Activated CD8-positive, alpha-beta T cell treated with anti-CD3 and anti-CD28 coated beads, Interleukin-2, amount 10 ng/mL, durations not matched to agents 7 days and 5 days (primary cell): Measurements from ENCODE around the gene CFAP97. TPM values are rescaled to one million over a fixed set of nuclear protein-coding genes. Genes with fewer than 3 reads are reported as not detected.
"Not testable (repeated sequence)": the region's sequence is repeated elsewhere in the genome, so short reads cannot be mapped to it uniquely, and the experiment has no call there.

ENCODE experiments used
- ATAC-seq: fragments of 150-1000 bp; cut with Tn5 transposase; one replicate; pipeline ENCODE4 v1.10.0; 2021; ENCODE audit warnings: moderate library complexity
- CTCF ChIA-PET: fragments of 350-600 bp; sonication (Branson Sonifier 250); formaldehyde crosslinking; loops from one replicate; lab custom pipeline; 2021; ENCODE audit warnings: antibody characterized with exemption; lab: Charles Lee
- POLR2A ChIA-PET: fragments of 350-600 bp; sonication (Branson Sonifier 250); formaldehyde crosslinking; loops from one replicate; lab custom pipeline; 2021; ENCODE audit warnings: antibody characterized with exemption; lab: Charles Lee
- DNase-seq: peaks from one replicate; pipeline ENCODE4 v3.0.0-alpha.2; 2020
- H3K27ac Mint-ChIP-seq: one replicate; pipeline ENCODE4 v1.8.0; 2021; ENCODE audit warnings: mild to moderate bottlenecking, mixed read lengths
- H3K27me3 Mint-ChIP-seq: one replicate; pipeline ENCODE4 v1.8.0; 2021; ENCODE audit warnings: low read depth, mixed read lengths
- H3K36me3 Mint-ChIP-seq: one replicate; pipeline ENCODE4 v1.8.0; 2021; ENCODE audit warnings: low read depth, mixed read lengths
- H3K4me1 Mint-ChIP-seq: one replicate; pipeline ENCODE4 v1.8.0; 2021; ENCODE audit warnings: low read depth, mixed read lengths
- H3K4me3 Mint-ChIP-seq: one replicate; pipeline ENCODE4 v1.8.0; 2021; ENCODE audit warnings: mild to moderate bottlenecking, mixed read lengths
- H3K9me3 Mint-ChIP-seq: one replicate; pipeline ENCODE4 v1.8.0; 2022; ENCODE audit warnings: mixed read lengths; ENCODE audit not compliant: insufficient read depth
- total RNA-seq, 2 experiments: library from RNA; stranded (reverse); gene quantifications; one replicate each; pipeline ENCODE4 v1.2.3, GENCODE V29; 2021

Gene CFAP97
- total RNA-seq, 2 experiments from 2014 or later, result 29.1 to 30.0 TPM

GRCh38 chr4:185128272-185129119, 75.3 kb downstream of the CFAP97 start:
- POLR2A ChIA-PET, result no interaction called here
- DNase-seq, result no peak
- peaks cover 54% of the 10 kb centered on the region for H3K27me3 Mint-ChIP-seq
- CTCF ChIA-PET, result interaction anchor here (0.8 to 1.3 kb wide), 3 partner anchors 12 to 53 kb away, joined by 3 to 4 read pairs (median 3); no protein-coding TSS in a partner anchor
- peak overlapping the region; percentile 54 for H3K4me3 Mint-ChIP-seq
- ATAC-seq, result peak; percentile 74
- H3K27ac Mint-ChIP-seq, result no peak overlapping the region
- no peaks in the 10 kb centered on the region for H3K9me3 Mint-ChIP-seq
- H3K4me1 Mint-ChIP-seq, result peaks cover 12% of the 10 kb centered on the region
- no peaks in the 10 kb centered on the region for H3K36me3 Mint-ChIP-seq

DNA sequence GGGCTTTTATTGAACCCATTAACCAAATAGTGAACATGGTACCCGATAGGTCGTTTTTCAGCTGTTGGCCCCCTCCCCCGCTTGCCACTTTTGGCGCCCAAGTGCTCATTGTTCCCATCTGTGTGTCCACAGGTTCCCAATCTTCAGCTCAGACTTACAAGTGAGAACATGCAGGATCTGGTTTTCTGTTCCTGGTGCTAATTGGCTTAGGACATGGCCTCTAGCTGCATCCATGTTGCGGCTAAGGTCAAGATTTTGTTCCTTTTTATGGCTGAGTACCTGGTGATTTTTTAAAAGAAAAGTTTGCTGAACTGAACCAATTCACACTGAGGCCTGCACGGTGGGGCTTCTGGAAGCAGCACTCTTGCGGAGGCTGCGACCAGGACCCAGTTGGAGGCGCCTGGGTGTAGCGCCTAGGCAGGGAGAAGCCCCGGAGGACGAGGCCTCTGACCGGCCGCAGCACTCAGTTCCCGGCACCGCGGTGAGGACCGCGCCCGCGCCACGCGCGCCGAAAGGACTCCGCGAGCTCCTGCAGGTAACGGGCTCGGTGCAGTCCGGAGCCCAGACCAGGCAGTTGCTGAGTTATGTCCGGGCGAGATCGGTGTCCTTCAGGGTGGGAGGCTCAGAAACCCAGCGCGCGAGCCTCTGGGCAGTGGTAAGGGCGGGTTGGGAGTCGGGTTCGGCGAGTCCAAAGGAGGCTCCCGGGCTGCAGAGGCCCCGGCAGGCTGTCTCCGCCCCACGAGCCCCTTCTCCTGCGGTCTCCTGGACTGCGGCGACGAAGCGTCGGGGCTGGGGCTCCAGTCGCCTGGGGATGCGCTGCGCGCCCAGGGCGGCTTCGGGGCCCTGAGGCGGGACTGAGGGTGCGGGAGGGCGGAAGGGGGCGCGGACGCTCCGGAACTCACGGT, 76.5 kb downstream of the CFAP97 start:
- no peak overlapping the region for H3K27ac Mint-ChIP-seq
- no peaks in the 10 kb centered on the region for H3K36me3 Mint-ChIP-seq
- ATAC-seq (peak; percentile 35), DNase-seq (no peak)
- peak overlapping the region; percentile 38 for H3K4me3 Mint-ChIP-seq
- POLR2A ChIA-PET, result interaction anchor here (0.6 kb wide), 1 partner anchor 398 kb away, joined by 3 read pairs; no protein-coding TSS in a partner anchor
- CTCF ChIA-PET, result interaction anchor here (1.3 kb wide), 2 partner anchors 7 to 9 kb away, joined by 3 to 4 read pairs; no protein-coding TSS in a partner anchor
- H3K9me3 Mint-ChIP-seq, result no peaks in the 10 kb centered on the region
- H3K27me3 Mint-ChIP-seq, result peaks cover 61% of the 10 kb centered on the region
- H3K4me1 Mint-ChIP-seq, result peaks cover 19% of the 10 kb centered on the region

DNA sequence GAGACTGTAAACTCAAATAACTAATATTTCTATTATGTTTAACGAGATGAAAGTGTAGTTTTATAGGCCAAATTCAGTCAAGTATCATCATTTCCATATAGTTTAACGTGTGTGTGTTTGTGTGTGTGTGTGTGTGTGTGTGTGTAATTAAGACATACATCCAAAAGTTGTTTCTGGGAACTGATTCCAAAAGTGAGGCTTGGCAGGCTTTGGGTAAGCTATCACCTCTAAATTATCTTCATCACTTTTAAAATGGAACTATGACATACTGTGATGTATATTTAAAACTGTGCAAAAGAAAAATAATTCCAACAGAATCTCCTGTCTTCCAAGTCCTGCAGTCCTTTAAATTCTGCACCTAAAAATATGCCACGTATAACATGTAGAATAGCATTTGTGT, 79.8 kb downstream of the CFAP97 start:
- DNase-seq (no peak), ATAC-seq (no peak)
- Mint-ChIP-seq H3K27me3 (peaks cover 56% of the 10 kb centered on the region), H3K27ac (no peak overlapping the region), H3K4me3 (no peak overlapping the region), H3K9me3 (no peaks in the 10 kb centered on the region), H3K36me3 (no peaks in the 10 kb centered on the region), H3K4me1 (peaks cover 18% of the 10 kb centered on the region)
- ChIA-PET POLR2A (no interaction called here), CTCF (interaction anchor here (1.4 to 2.2 kb wide), 3 partner anchors 11 to 60 kb away, joined by 3 to 10 read pairs (median 10); no protein-coding TSS in a partner anchor)

GRCh38 chr4:185122681-185123345, 81.0 kb downstream of the CFAP97 start:
- peaks cover 51% of the 10 kb centered on the region for H3K27me3 Mint-ChIP-seq
- ATAC-seq, result no peak

DNA sequence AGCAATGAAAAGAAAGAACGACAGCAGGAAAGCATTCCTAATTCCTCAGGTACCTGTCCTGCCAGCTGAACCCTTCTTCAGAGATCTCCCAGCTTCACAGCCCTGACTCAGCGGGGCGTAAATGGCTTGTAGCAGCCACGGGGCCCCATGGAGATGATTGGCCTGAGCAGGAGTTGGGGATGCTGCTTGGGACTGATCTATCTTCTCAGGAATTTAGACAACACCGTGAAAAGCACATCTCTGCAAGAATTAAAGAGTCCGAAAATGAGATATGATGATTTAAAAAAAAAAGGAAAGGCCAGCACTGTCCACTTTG, 83.2 kb downstream of the CFAP97 start:
- no peak for ATAC-seq

More at GRCh38 chr4:185122681-185123345, 81.0 kb downstream of the CFAP97 start:
- H3K9me3 Mint-ChIP-seq, result no peaks in the 10 kb centered on the region
- ChIA-PET POLR2A (no interaction called here), CTCF (interaction anchor here (0.9 to 2.2 kb wide), 6 partner anchors 11 to 83 kb away, joined by 3 to 10 read pairs (median 4); no protein-coding TSS in a partner anchor)
- H3K4me1 Mint-ChIP-seq, result peaks cover 10% of the 10 kb centered on the region
- H3K4me3 Mint-ChIP-seq, result no peak overlapping the region
- H3K27ac Mint-ChIP-seq, result no peak overlapping the region
- H3K36me3 Mint-ChIP-seq, result no peaks in the 10 kb centered on the region
- no peak for DNase-seq

GRCh38 chr4:185119927-185120630, 83.7 kb downstream of the CFAP97 start:
- H3K36me3 Mint-ChIP-seq, result no peaks in the 10 kb centered on the region
- DNase-seq (no peak), ATAC-seq (no peak)
- no peak overlapping the region for H3K27ac Mint-ChIP-seq
- H3K9me3 Mint-ChIP-seq, result no peaks in the 10 kb centered on the region
- peaks cover 7% of the 10 kb centered on the region for H3K4me1 Mint-ChIP-seq
- H3K4me3 Mint-ChIP-seq, result no peak overlapping the region
- ChIA-PET CTCF (no interaction called here), POLR2A (interaction anchor here (0.6 kb wide), 1 partner anchor 58 kb away, joined by 5 read pairs; no protein-coding TSS in a partner anchor)
- peaks cover 38% of the 10 kb centered on the region for H3K27me3 Mint-ChIP-seq

More for the DNA sequence above, 83.2 kb downstream of the CFAP97 start:
- Mint-ChIP-seq H3K27me3 (peaks cover 42% of the 10 kb centered on the region), H3K9me3 (no peaks in the 10 kb centered on the region), H3K27ac (no peak overlapping the region), H3K36me3 (no peaks in the 10 kb centered on the region), H3K4me1 (peaks cover 7% of the 10 kb centered on the region), H3K4me3 (no peak overlapping the region)
- ChIA-PET CTCF (no interaction called here), POLR2A (no interaction called here)
- no peak for DNase-seq

GRCh38 chr4:185119467-185119866, 84.3 kb downstream of the CFAP97 start:
- DNase-seq, ATAC-seq, H3K27ac Mint-ChIP-seq, CTCF ChIA-PET, H3K9me3 Mint-ChIP-seq, H3K4me3 Mint-ChIP-seq, H3K4me1 Mint-ChIP-seq, H3K36me3 Mint-ChIP-seq: not testable (repeated sequence)
- POLR2A ChIA-PET, result interaction anchor here (0.6 kb wide), 1 partner anchor 59 kb away, joined by 5 read pairs; no protein-coding TSS in a partner anchor
- peaks cover 33% of the 10 kb centered on the region for H3K27me3 Mint-ChIP-seq

DNA sequence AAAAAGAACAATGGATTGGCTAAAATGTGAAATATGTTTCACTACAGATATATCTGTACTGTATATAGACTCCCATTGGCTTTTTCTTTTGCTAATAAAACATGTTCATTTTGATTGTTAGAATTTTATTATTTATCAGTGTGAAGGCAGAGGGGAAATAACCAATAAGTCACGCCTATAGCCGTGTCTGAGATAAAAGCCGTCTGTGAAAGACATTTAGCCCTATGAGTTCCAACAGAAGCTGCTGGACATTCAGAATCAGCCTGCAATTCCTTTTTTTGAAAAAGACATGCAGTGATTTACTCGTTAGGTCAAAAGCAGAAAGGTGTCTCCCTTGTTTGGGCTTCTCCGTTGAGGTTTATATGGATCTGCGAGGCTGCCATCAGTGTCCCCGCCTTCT, 84.9 kb downstream of the CFAP97 start:
- Mint-ChIP-seq H3K36me3 (no peaks in the 10 kb centered on the region), H3K9me3 (no peaks in the 10 kb centered on the region), H3K4me3 (no peak overlapping the region), H3K27me3 (peaks cover 34% of the 10 kb centered on the region), H3K27ac (no peak overlapping the region), H3K4me1 (peaks cover 7% of the 10 kb centered on the region)
- ATAC-seq (no peak), DNase-seq (no peak)
- ChIA-PET POLR2A (no interaction called here), CTCF (interaction anchor here (0.8 kb wide), 1 partner anchor 79 kb away, joined by 3 read pairs; no protein-coding TSS in a partner anchor)

DNA sequence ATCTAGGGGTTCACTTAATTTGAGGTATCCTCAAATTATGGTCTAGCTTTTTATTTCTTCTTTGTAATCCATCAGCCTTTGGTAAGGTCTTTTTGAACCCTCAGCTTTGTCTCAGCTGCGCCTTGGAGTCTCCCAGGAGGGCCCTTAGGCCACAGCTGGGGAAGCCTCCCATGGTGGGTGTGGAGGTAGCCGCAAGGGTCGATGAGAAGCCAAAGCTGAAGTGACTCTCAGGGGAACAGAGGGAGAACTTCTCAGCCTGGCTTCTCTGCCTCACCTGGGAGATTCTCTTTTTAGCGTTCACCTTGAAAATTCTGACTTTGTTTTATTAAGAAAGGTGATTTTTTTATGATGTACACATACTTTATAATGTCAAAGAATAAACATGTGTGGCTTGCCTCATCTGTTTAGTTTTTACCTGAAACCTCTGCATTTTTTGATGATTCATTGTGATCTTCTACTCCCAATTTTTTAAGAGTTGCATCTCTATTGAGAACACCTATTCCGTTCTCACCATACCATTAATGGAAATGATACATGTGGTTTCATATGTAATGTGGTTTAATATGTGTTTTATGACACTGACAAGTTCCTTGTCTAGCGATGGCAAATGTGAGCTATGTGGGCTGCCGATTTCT, 86.4 kb downstream of the CFAP97 start:
- H3K9me3 Mint-ChIP-seq, result no peaks in the 10 kb centered on the region
- H3K27ac Mint-ChIP-seq, result no peak overlapping the region
- no peaks in the 10 kb centered on the region for H3K36me3 Mint-ChIP-seq
- CTCF ChIA-PET, result interaction anchor here (0.5 to 1.7 kb wide), 5 partner anchors 11 to 1428 kb away, joined by 3 to 4 read pairs (median 3); no protein-coding TSS in a partner anchor
- POLR2A ChIA-PET, result no interaction called here
- no peak for DNase-seq
- H3K4me3 Mint-ChIP-seq, result no peak overlapping the region
- ATAC-seq, result no peak
- no peaks in the 10 kb centered on the region for H3K4me1 Mint-ChIP-seq
- peaks cover 24% of the 10 kb centered on the region for H3K27me3 Mint-ChIP-seq

DNA sequence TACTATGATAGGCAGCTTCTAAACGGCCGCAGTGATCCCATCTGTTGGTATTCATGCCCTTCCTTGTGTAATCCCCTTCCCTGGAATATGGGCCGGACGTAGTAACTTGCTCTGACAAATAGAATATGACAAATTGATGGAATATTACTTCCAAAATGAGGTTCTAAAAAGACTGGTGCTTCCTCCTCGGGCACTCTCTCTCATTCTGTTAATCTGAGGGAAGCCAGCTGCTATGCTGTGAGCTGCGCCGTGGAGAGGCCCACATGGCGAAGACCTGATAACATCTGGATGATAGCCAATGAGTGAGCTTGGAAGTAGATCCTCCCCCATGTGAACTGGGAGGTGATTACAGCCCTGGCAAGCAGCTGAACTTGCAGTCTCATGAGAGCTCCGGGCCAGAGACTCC, 88.0 kb downstream of the CFAP97 start:
- POLR2A ChIA-PET, result no interaction called here
- Mint-ChIP-seq H3K27me3 (peaks cover 18% of the 10 kb centered on the region), H3K36me3 (no peaks in the 10 kb centered on the region), H3K4me1 (no peaks in the 10 kb centered on the region), H3K27ac (no peak overlapping the region), H3K9me3 (no peaks in the 10 kb centered on the region), H3K4me3 (no peak overlapping the region)
- CTCF ChIA-PET, result interaction anchor here (0.6 to 1.7 kb wide), 4 partner anchors 9 to 68 kb away, joined by 3 to 4 read pairs (median 3); no protein-coding TSS in a partner anchor
- ATAC-seq (no peak), DNase-seq (no peak)
